NCI-H748 (cell line): Measurements from ENCODE around the gene MUTYH.

ENCODE experiments used
- DNase-seq: peaks from one replicate; lab custom pipeline; 2025; ENCODE audit not compliant: unreplicated experiment; lab: John Stamatoyannopoulos, UW

Gene MUTYH

DNA sequence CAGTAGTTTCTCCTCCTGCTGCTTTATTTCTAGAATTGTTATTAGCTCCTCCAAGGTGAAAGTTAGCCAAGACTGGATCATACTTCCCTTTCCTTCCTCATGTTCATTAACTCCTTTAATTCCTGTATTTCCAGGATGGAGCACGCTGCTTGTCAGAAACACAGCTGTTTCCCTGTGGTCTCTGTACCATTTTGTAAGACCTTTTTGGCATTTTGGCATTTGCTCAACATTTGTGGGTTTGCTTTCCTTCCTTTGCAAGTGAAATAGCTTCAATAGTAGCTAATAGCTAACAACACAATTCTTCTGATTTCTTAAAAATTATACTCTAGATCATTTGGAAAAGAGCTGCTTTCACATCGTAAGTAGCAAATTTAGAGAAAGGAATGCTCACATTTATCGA, 57.9 kb downstream of the MUTYH start:
- no peak for DNase-seq
